GM18907 (cell line): ENCODE measurements around the gene CBX3.
"Not testable (repeated sequence)": the region's sequence is repeated elsewhere in the genome, so short reads cannot be mapped to it uniquely, and the experiment has no call there.

Experiments
- ATAC-seq: cut with Tn5 transposase; IDR thresholded peaks from one replicate; pipeline ENCODE4 v1.9.1; 2021; ENCODE audit warnings: mild to moderate bottlenecking, moderate library complexity; ENCODE audit not compliant: unreplicated experiment

CBX3 gene

DNA sequence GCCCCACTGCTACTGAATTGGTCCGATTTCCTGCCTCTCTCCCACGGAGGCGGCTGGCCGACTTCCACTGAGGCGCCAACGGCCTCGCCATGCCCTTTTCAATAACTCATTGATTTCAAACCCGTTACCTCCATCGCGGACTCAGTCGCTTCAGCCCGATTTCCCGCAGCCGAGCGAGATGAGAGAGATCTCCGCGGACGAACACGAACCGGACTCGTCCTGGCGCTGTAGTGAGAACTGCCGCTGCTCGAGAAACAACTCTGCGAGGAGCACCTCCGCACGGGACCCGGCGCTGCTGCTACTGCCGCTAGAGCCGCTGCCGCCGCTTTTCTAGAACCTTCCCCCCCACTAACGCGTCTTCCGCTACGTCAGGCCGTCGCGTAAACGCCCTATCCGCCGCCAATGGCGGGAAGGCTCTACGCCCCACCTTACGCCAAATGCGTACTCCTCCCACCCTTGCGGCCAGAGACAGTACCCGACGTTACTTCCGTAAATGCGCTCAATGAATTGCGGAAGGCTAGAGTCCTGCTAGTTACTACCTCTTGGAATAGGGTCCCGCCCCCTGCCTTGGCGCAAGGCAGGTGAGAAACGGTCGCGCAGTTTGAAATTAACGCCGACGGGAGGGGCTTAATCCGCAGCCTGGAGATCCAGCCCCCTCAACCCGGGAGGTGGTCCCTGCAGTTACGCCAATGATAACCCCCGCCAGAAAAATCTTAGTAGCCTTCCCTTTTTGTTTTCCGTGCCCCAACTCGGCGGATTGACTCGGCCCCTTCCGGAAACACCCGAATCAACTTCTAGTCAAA lies 900 bp upstream of the CBX3 start, which contains the start of gene HNRNPA2B1:
TSS of gene HNRNPA2B1 (minus strand) at position 303 of the 803 bp plus-strand sequence. CDS start at position 134, 169 bp downstream.
- peak; percentile 68 for ATAC-seq

DNA sequence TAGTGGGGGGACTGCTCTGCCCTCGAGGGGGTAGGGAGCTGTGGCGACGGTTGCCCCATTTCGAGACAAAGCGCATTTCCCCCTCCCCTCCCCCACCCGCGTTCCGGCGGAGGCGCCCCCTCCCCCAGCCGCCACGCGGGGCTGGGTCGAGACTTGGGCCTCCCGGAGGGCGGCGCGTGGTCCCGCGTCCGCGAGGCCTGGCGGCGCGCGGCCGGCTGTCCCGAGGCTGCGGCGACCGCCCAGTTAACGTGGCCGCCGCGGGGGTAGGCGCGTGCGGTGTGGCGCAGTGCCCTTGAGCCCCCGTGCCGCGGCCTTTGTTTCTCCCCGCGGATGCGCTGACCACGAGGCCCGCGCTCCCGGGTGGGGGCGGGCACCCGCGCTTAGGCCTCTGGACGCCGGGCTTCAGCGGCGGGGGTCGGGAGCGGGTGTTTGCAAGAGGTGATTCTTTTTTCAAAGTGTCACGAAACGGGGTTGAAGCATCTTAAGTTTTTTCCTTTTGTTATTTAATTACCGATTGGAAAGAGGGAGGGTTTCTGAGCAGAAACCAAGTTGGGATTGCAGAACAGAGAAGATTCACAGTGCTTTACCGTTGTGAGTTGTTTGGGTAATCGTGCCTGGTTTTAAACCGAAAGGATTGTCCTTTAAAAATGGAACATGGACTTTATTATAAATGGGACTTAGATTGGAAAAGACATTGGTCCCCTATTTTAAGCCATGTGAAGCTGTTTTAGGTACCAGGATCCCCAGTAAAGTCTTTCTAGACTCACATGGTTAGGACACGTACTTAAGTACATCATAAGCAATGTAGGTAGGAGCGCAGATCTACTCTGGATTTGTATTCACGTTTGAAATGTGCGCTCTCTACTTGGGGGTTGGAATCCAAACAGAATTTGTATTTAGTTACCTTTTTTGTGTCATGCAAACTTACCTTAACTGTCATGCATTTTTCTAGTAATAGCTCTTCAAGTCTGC lies 760 bp downstream of the CBX3 start:
- peak; percentile 5 for ATAC-seq

DNA sequence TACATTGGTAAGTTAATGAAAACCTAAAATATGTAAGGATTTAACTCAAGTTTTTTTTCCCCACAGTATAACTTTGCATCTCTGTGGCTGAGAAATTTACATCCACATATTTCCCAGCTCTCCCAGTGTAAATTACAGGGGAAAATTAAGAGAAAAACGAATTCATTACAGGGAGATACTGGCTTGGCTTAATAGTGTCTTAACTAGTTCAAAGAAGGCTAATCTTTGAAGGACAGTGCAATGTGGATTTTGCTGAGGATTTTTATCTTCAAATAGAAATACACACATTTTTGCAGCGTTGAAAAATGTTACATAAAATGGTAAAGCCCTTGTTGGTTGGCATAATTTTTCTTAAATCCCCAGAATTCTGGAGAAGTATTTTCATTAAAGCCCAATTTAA lies 1.5 kb downstream of the CBX3 start:
- no peak for ATAC-seq

DNA sequence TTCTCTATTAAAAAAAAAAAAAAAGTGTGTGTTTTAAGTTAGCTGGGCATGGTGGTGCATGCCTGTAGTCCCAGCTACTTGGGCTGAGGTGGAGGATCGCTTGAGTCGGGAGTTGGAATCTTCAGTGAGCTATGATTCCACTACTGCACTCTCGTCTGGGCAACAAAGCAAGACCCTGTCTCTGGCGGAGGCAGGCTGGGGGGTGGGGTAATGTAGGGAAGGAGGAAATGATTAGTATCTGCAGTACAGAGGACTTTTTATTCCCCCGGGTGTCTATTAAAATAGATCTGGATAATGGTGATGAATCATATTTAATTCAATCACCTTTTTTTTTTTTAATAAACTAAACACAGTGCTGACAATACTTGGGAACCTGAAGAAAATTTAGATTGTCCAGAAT lies 6.5 kb downstream of the CBX3 start:
- no peak for ATAC-seq

DNA sequence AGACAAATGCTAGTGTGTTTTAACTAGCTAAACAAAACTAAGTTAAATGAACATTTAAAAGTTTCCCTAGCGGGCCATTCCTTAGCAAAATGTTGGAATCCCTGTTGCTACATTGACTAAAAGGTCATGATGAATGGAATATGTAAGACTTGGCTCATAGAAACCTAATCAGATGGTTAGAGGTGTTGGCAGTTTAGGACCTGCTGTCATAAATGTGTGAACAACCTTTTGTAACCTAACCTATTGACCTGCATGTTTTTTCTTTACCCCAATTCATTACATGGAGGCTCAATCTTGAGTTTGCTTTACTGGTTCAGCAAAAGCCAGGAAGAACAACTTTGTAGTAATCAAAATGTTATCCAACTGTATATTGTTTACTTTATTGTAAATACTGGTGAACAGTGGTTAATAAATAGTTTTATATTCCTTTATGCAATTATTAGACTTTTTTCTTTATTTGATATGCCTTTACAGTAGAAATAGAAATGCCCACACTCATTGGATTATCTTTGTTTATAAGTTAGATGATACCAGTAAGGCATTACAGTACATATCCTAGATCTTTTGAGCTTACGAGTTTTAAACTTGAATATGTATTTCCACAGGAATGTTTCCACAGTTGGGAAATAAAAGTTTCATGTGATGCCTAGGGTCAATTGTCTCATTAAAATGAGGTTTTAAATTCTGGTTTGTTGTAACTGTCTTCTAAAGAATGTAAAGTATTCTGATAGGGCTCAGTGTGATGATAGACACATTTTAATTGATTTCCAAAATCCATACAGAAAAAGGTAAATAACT lies 11.6 kb downstream of the CBX3 start:
- no peak for ATAC-seq

DNA sequence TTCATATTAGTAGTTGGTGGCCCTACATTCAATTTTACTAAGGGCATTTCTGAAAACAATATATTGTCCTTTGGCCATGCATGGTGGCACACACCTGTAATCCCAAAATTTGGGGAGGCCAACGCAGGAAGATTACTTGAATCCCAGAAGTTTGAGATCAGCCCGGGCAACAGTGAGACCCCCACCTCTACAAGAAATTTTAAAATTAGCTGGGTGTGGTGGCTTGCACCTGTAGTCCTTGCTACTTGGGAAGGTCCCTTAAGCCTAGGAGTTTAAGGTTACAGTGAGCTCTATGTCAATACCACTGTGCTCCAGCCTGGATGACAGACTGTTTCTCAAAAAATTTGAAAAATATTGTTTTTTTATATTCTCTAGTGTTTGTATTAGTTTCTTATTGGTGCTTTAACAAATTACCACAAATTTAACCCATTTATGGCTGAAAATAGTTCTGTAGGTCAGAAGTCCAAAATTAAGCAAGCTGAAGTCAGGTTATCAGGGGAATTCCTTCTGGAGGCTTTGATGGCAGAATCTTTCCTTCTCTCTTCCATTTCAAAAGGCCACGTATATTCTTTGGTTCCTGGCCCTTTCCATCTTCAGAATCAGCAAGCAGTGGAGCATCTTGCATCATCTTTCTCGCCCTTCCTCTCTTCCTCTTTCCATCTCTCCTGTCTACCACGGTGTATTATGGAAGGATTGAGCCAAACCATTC lies 12.4 kb downstream of the CBX3 start:
- no peak for ATAC-seq

DNA sequence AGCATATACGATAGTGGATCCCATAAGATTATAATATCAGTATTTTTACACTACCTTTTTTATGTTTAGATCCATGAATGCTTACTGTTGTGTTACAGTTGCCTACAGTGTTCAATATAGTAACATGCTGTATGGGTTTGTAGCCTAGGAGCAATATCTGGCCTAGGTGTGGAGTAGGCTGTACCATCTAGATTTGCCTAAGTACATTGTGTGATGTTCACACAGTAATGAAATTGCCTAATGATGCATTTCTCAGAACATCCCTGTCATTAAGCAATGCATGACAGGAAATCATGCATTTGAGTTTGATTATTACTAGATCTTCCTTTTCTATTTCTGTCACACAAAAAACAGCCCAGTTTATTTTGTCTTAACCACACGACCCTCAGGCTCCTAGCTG lies 14.5 kb downstream of the CBX3 start:
- ATAC-seq = no peak

DNA sequence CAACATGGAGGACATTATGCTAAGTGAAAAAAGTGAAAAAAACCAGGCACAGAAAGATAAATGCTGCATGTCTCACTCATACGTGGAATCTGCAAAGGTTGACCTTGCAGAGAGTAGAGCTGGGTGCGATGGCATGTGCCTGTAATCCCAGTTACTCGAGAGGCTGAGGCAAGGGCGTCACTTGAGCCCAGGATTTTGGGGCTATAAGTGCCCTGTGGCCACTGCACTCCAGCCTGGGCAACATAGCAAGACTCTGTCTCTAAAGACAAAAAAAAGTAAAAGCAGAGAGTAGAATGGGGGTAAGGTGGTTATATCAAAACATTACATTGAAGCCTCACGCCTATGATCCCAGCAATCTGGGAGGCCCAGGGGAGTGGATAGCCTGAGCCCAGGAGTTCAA lies 22.8 kb downstream of the CBX3 start:
- ATAC-seq = no peak

DNA sequence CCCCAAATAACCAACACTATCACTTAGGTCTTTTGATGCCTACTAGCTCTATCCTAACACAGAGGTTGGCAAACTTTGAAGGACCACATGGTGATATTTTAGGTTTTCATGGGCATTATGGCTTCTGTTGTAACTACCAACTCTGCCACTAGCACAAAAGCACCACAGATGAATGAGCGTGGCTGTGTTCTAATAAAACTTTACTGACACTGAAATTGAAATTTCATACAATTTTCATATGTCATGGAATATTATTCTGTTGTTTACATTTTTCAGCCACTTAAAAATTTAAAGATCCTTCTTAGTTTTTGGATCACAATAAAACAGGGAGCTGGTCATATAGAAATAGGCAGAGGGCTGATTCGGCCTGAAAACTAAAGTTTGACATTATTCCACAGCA lies 26.4 kb downstream of the CBX3 start:
- ATAC-seq = no peak

DNA sequence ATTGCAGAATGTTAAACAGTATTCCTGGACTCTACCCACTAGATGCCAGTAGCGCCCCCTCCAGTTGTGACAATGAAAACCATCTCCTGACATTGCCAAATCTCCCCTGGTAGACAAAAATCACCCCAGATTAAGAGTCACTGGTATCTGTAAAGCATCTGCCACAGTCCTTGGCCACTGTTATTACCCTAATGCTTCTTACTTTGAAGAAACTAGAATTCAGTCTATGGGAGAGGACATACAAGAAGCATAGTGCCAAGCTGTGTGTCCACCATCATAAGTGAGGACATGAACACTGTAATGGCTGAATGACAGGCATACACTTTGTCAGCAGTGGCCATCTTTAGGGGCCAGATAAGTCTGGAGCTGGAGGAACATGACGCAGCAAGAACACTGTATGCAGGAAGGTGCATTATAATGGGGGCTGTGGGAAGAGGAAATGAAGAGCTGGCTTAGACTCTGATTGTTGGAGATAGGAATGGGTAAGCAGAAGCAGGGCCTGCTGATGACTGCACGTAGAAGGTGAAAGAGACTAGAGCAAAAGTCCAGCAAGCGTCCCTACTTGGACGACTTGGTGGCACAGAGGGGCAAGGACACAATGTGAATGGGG lies 32.5 kb downstream of the CBX3 start:
- no peak for ATAC-seq

DNA sequence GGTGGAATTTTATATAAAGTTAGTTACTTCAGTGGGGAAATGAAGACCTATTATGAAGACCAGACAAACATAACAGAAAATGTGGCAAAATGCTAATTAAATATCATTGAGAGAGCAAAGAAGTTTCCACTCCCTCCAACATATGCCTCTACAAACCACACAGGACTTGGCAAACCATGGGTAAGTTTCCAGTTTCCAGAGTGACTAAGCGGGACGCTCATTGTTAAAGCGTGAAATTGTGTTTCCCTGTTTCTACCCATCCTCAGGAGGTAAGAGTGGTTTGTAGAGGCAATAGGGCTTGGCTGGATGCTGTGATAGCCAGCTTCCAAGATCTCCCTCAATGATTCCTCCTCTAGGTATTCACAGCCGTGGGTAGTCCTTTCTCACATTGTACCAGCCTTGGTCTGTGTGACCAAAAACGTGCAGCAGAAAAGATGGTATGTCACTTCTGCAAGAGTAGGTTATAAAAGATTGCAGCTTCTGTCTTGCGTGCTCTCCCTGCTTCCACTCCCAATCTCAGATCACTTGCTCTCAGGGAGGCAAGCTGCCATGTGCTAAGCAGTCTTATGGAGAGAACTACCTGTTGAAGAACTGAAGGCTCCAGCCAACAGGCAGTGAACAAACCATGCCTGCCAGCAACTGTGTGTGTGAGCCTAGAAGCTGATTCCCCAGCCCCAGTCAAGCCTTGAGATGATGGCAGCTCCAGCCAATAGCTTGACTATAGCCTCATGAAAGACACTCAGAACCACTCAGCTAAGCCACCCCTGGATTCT lies 35.7 kb downstream of the CBX3 start:
- ATAC-seq = no peak

DNA sequence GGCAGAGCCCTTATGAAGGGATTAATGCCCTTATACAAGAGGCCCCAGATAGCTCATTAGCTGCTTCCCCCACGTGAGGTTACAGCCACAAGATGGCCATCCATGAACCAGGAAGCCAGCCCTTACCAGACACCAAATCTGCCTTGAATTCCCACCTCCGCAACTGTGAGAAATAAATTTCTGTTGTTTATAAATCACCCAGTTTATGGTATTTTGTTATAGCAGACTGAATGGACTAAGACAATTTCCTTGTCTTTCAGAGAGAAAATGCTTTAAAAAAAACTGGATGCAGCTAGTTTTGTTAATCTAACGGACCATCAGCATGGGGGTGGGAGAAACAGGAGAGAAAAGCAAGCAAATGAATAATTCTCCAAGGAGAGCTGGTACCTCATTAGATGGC lies 36.5 kb downstream of the CBX3 start:
- ATAC-seq = no peak

DNA sequence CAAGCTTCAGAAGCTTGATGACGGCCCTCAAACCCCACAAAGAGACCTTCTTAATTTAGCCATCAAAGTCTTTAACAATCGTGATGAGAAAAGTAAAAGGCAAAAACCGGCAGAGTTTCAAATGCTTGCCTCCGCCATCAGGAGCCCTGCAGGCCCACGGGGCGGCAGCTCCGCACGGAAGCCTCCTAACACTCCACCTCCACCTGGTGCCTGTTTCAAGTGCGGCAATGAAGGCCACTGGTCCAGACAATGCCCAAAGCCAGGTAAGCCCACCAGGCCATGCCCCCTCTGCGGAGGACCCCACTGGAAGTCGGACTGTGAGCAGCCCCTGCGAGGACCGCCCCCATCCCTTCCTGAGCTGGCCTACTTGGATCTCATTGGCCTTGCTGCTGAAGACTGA lies 43.6 kb downstream of the CBX3 start:
- no peak for ATAC-seq

DNA sequence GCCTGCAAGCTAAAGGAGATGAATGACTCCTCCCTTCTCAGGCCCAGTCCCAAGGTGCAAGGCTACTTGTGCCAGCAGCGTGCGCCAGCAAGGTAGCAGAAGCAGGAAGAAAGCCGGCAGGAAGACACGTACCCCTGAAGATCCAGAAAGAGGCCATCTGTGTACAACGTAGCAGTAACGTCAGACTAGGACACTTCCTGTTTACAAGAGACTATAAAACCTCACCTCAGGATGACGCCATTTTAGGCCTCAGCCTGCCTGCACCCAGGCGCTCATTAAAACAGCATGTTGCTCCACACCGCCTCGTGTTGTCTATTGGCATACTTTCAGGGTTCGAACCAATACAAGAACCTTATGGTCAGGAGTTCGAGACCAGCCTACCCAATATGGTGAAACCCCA lies 48.7 kb downstream of the CBX3 start:
- ATAC-seq = no peak

DNA sequence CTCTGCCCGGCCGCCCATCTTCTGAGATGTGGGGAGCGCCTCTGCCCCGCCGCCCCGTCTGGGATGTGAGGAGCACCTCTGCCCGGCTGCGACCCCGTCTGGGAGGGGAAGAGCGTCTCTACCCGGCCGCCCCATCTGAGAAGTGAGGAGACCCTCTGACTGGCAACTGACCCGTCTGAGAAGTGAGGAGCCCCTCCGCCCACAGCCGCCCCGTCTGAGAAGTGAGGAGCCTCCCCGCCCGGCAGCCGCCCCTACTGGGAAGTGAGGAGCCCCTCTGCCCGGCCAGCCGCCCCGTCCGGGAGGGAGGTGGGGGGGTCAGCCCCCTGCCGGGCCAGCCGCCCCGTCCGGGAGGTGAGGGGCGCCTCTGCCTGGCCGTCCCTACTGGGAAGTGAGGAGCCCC lies 60.3 kb downstream of the CBX3 start:
- ATAC-seq = not testable (repeated sequence)
